Adrenal gland (tissue), 12 donors: ENCODE measurements around the gene TRIM47. TPM values are rescaled to one million over a fixed set of nuclear protein-coding genes. Genes with fewer than 3 reads are reported as not detected.

Source experiments
- DNase-seq, 7 donors: peaks; one replicate each; pipeline ENCODE4 v3.0.0-alpha.2; 2019 to 2020
- H3K27ac ChIP-seq, 5 donors: fragments of 200-600 bp; sonication (generic) in 4 of 5; 1 replicate in 3 of 5; 2 replicates in 2 of 5; pipeline versions ENCODE4 v1.5.1 to v1.8.0; 2016 to 2020; ENCODE audit warnings: mild to moderate bottlenecking in 1 of 5
- H3K27me3 ChIP-seq: fragments of 200-600 bp; 2 replicates; pipeline ENCODE4 v1.8.0; 2021
- H3K36me3 ChIP-seq, 2 donors: fragments of 200-600 bp; replicated peaks in 1 of 2; 1 replicate in 1 of 2; 2 replicates in 1 of 2; pipeline versions ENCODE4 v1.5.1 to v1.8.0; 2018 to 2022
- H3K4me1 ChIP-seq, 2 donors: fragments of 200-600 bp; replicated peaks in 1 of 2; 1 replicate in 1 of 2; 2 replicates in 1 of 2; pipeline versions ENCODE4 v1.5.1 to v1.8.0; 2018 to 2021
- H3K4me3 ChIP-seq, 4 donors: fragments of 200-600 bp; sonication (generic) in 3 of 4; one replicate each; pipeline ENCODE4 v1.5.1; 2016 to 2018
- H3K9me3 ChIP-seq, 3 donors: fragments of 200-600 bp; sonication (generic) in 1 of 3; replicated peaks in 1 of 3; 1 replicate in 2 of 3; 2 replicates in 1 of 3; pipeline versions ENCODE4 v1.5.1 to v1.8.0; 2016 to 2021
- CTCF ChIP-seq, 6 experiments: fragments of 450-650 bp in 4 of 6; fragments of 200-600 bp in 2 of 6; sonication (generic) in 1 of 6; IDR thresholded peaks; 1 replicate in 5 of 6; 2 replicates in 1 of 6; pipeline versions ENCODE4 v1.5.1 to v1.8.0; 2016 to 2021; ENCODE audit warnings: antibody characterized with exemption in 6 of 6, mild to moderate bottlenecking in 2 of 6, moderate library complexity in 1 of 6
- POLR2A ChIP-seq, 2 donors: fragments of 450-650 bp; IDR thresholded peaks; one replicate each; pipeline ENCODE4 v1.6.1; 2017; ENCODE audit warnings: antibody characterized with exemption in 2 of 2, mild to moderate bottlenecking in 2 of 2, moderate library complexity in 1 of 2
- WGBS, 4 donors: extraction: QIAGEN DNeasy Blood & Tissue Kit in 2 of 4; methylation state at CpG; one replicate each; pipeline versions ENCODE4 v1.1.5 to v1.1.7; 2013 to 2017; 5-methylcytosine and 5-hydroxymethylcytosine counted together
- intact Hi-C, 2 donors: fragments of 100-400 bp; cut with DNase I; formaldehyde crosslinking; loops; one replicate each; pipeline versions ENCODE4 v1.14.1 to v1.15.0; 2022 to 2023
- polyA plus RNA-seq, 3 donors: library from polyadenylated mRNA; stranded (reverse); fragments of 200-250 nt in 2 of 3; fragments of 350-450 nt in 1 of 3; fragmentation: Illumina TruSeq in 1 of 3; extraction: RNeasy Lipid Tissue Mini Kit (QIAGEN cat#74804) in 1 of 3; gene quantifications; one replicate each; pipeline ENCODE4 v1.2.3, GENCODE V29; 2013 to 2014
- total RNA-seq, 9 donors: library from RNA; depleted of rRNA in 4 of 9; stranded (reverse); fragments of >200 nt in 4 of 9; fragments of 120-200 nt in 1 of 9; fragmentation: NEBNext Ultra II Directional in 1 of 9; extraction: Animal tissue kit (Norgen Biotek cat#: 25700) in 1 of 9; gene quantifications; one replicate each; pipeline versions ENCODE4 v1.1.0 to v1.2.4, GENCODE V29; 2013 to 2023
- donor health status: healthy with polysubstance abuse.
- donor health status: Bipolar disorder and iron deficiency.
- donor health status: DM: yes; HTN: yes; CAD: no.
- donor health status: DM: no; HTN: no; CAD: no.
- donor health status: DM: no; HTN: no; CAD: no.
- donor health status: DM: yes; HTN: yes; CAD: no.

The TRIM47 gene
- total and polyA plus RNA-seq, 12 donors = 2.8 to 66.1 (median 24.5) TPM

GRCh38 chr17:75847614-75848522 is 30.5 kb downstream of the TRIM47 start:
- WGBS, 4 donors = 63 to 70% (median 65%) methylated on average over 21 to 25 of the region's 25 CpGs
- TF ChIP-seq CTCF (IDR thresholded peaks at IDR 0.05) (no peak), POLR2A (IDR thresholded peaks at IDR 0.05) (no peak)
- H3K9me3 ChIP-seq = no peaks in the 10 kb centered on the region
- H3K4me1 ChIP-seq = peaks cover 34 to 76% of the 10 kb centered on the region in 2 donors
- H3K27ac ChIP-seq = peak overlapping the region in 3 of 5 donors; percentile 59 to 97 (median 88)
- no peak overlapping the region for H3K4me3 ChIP-seq
- H3K27me3 ChIP-seq = no peaks in the 10 kb centered on the region
- peaks cover 0 to 64% of the 10 kb centered on the region in 2 donors for H3K36me3 ChIP-seq
- intact Hi-C loops = no loop called here
- no peak for DNase-seq

GRCh38 chr17:75846692-75847613 is 31.4 kb downstream of the TRIM47 start:
- WGBS, 4 donors = 79 to 82% (median 81%) methylated on average over 14 to 34 of the region's 34 CpGs
- Histone ChIP-seq H3K36me3 (peaks cover 0 to 60% of the 10 kb centered on the region in 2 donors), H3K4me3 (no peak overlapping the region), H3K27me3 (no peaks in the 10 kb centered on the region), H3K9me3 (no peaks in the 10 kb centered on the region), H3K4me1 (peaks cover 34 to 74% of the 10 kb centered on the region in 2 donors), H3K27ac (peak overlapping the region in 4 of 5 donors; percentile 88 to 97 (median 90))
- intact Hi-C loops = no loop called here
- DNase-seq = no peak
- no peak for TF ChIP-seq POLR2A (IDR thresholded peaks at IDR 0.05)
- no peak for TF ChIP-seq CTCF (IDR thresholded peaks at IDR 0.05)

- intact Hi-C loops = no loop called here
- H3K27me3 ChIP-seq = no peaks in the 10 kb centered on the region
These were observed 32.3 kb downstream of the TRIM47 start for GRCh38 chr17:75845933-75846691.

More at GRCh38 chr17:75845933-75846691, 32.3 kb downstream of the TRIM47 start:
- H3K4me1 ChIP-seq = peaks cover 34 to 66% of the 10 kb centered on the region in 2 donors
- 62 to 70% (median 67%) methylated on average over 16 to 22 of the region's 22 CpGs for WGBS, 4 donors
- H3K36me3 ChIP-seq = peaks cover 0 to 52% of the 10 kb centered on the region in 2 donors
- H3K4me3 ChIP-seq = no peak overlapping the region
- H3K27ac ChIP-seq = peak overlapping the region in 4 of 5 donors; percentile 88 to 97 (median 90)
- peak in 1 of 7 donors; percentile 58 for DNase-seq
- no peaks in the 10 kb centered on the region for H3K9me3 ChIP-seq
- TF ChIP-seq CTCF (IDR thresholded peaks at IDR 0.05) = no peak
- no peak for TF ChIP-seq POLR2A (IDR thresholded peaks at IDR 0.05)
